GM12864 (cell line): ENCODE results near the gene C11orf24.
A peak's percentile ranks its signal among the peaks of the same experiment; 100 is the strongest.

Source experiments
- DNase-seq: peaks from one replicate; pipeline ENCODE4 v3.0.0-alpha.2; 2011; ENCODE audit warnings: low read depth
- H3K4me3 ChIP-seq: 2 replicates; pipeline ENCODE4 v1.5.1; 2011; ENCODE audit warnings: mild to moderate bottlenecking, low read depth, low read length, control low read depth
- CTCF ChIP-seq: IDR thresholded peaks from 2 replicates; pipeline ENCODE4 v1.5.1; 2011; ENCODE audit warnings: low read depth, mild to moderate bottlenecking, moderate library complexity, low read length, control low read depth, inconsistent platforms; ENCODE audit errors: missing control alignments

C11orf24 gene

DNA sequence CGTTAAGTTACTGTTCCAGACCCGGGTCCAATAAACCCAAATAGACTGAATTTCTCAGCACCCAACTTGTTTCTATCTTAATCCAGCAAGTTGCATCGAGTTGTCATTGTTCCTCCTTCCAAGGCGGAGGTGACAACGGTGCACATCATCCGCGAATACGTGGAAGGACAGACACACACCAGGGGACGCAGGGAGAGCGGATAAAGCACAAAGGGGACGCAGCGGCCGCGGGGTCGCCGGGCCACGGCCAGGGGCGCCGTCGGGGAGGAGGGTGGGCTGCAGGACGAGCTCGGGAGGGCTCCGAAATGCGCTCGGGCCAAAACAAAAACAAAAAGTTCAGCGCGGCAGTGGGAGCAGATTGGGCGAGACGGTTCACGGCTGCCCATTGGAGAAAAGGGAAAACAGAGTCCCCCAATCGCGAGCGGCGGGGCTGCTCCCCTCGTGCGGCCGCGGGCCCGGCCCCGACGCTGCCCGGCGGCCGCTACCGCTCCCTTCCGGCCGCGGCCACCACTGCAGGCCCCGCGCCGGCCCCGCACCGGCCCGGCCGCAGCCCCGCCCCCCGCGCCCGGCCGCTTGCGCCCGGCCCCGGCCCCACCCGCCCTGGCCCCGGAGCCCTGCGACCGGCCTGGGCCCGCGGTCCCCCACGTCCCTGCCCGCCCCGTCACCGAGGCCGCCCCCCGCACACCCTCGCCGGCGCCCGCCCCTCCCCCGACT lies 59.2 kb downstream of the C11orf24 start:
- TF ChIP-seq CTCF, result peak; percentile 24
- DNase-seq, result no peak
- H3K4me3 ChIP-seq, result peak overlapping the region; percentile 92

DNA sequence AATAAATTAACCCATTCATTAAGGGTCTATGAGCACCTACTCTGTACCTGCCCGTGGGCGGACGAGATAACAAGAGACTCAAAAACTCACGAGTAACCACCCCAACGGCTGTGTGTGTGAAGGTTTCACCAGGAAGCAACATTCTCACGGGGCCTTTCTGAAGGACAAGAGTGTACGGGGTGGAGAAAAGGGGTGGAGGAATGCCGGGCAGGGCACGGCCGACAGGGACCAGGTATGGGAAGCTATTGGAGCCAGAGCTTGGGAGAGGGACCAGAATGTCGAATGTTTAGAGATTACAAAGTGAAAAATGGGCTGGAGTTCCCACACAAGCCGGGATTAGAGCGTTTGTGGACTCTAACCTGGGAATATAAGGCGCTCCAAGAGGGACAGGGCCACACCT lies 60.2 kb downstream of the C11orf24 start:
- TF ChIP-seq CTCF, result no peak
- no peak for DNase-seq

More for the DNA sequence above, 60.2 kb downstream of the C11orf24 start:
- no peak overlapping the region for H3K4me3 ChIP-seq
